Esophagus muscularis mucosa (tissue), 4 donors: Measurements from ENCODE around the gene MMP8. TPM values are rescaled to one million over a fixed set of nuclear protein-coding genes. Genes with fewer than 3 reads are reported as not detected.

ENCODE experiments used
- DNase-seq: peaks from one replicate; pipeline ENCODE4 v3.0.0-alpha.2; 2017; ENCODE audit errors: extremely low spot score
- H3K27ac ChIP-seq, 4 donors: fragments of 200-600 bp; sonication (generic); replicated peaks in 1 of 4; 1 replicate in 3 of 4; 2 replicates in 1 of 4; pipeline ENCODE4 v1.5.1; 2016 to 2019; ENCODE audit warnings: mild to moderate bottlenecking in 1 of 4
- H3K27me3 ChIP-seq, 4 donors: fragments of 200-600 bp; sonication (generic); one replicate each; pipeline versions ENCODE4 v1.5.1 to v1.6.0; 2016 to 2019
- H3K36me3 ChIP-seq, 4 donors: fragments of 200-600 bp; sonication (generic); one replicate each; pipeline ENCODE4 v1.5.1; 2016 to 2019
- H3K4me1 ChIP-seq, 4 donors: fragments of 200-600 bp; sonication (generic); one replicate each; pipeline ENCODE4 v1.5.1; 2016 to 2019
- H3K4me3 ChIP-seq, 4 donors: fragments of 200-600 bp; sonication (generic); 1 replicate in 2 of 4; 2 replicates in 2 of 4; pipeline ENCODE4 v1.5.1; 2016 to 2019; ENCODE audit warnings: mild to moderate bottlenecking in 4 of 4, moderate library complexity in 1 of 4
- H3K9me3 ChIP-seq, 4 donors: fragments of 200-600 bp; sonication (generic); 1 replicate in 3 of 4; 2 replicates in 1 of 4; pipeline ENCODE4 v1.5.1; 2016 to 2019
- EP300 ChIP-seq: sonication (generic); formaldehyde crosslinking; IDR thresholded peaks from one replicate; pipeline ENCODE4 v1.6.1; 2017; ENCODE audit warnings: antibody characterized with exemption
- POLR2A ChIP-seq: fragments of 450-650 bp; IDR thresholded peaks from one replicate; pipeline ENCODE4 v1.6.1; 2017; ENCODE audit warnings: antibody characterized with exemption, moderate library complexity, mild to moderate bottlenecking, low read depth
- POLR2AphosphoS5 ChIP-seq, 2 donors: sonication (generic); formaldehyde crosslinking; IDR thresholded peaks; one replicate each; pipeline ENCODE4 v1.6.1; 2017; ENCODE audit warnings: antibody characterized with exemption in 2 of 2
- WGBS: methylation state at CpG from one replicate; pipeline ENCODE4 v1.1.5; 2018; 5-methylcytosine and 5-hydroxymethylcytosine counted together
- intact Hi-C: fragments of 100-400 bp; cut with DNase I; formaldehyde crosslinking; loops from one replicate; pipeline ENCODE4 v1.15.1; 2023
- total RNA-seq, 4 donors: library from RNA; depleted of rRNA; stranded (reverse); fragments of >200 nt; gene quantifications; one replicate each; pipeline versions ENCODE4 v1.1.0 to v1.2.1, GENCODE V29; 2016
- TF ChIP-seq, protein P1 (sequence below), 3 experiments: fragments of 200-600 bp in 2 of 3; fragments of 450-650 bp in 1 of 3; sonication (generic) in 2 of 3; IDR thresholded peaks; one replicate each; pipeline ENCODE4 v1.5.1; 2017 to 2019; ENCODE audit warnings: antibody characterized with exemption in 3 of 3, mild to moderate bottlenecking in 2 of 3, moderate library complexity in 1 of 3

MMP8 gene
- total RNA-seq, 4 donors from 2014 or later, result 0.23 to 1.3 TPM; not detected in 2

- no peaks in the 10 kb centered on the region for H3K36me3 ChIP-seq
- WGBS, result 87% methylated on average over 13 of the region's 13 CpGs
- H3K9me3 ChIP-seq, result no peaks in the 10 kb centered on the region
- H3K27me3 ChIP-seq, result no peaks in the 10 kb centered on the region
- intact Hi-C loops, result loop anchor here (10.0 kb wide), 1 partner anchor 369 kb away; no protein-coding TSS in a partner anchor
- no peak overlapping the region for H3K4me3 ChIP-seq
- H3K4me1 ChIP-seq, result no peaks in the 10 kb centered on the region
- DNase-seq, result no peak
- H3K27ac ChIP-seq, result no peak overlapping the region
- TF ChIP-seq POLR2A (no peak), EP300 (no peak), POLR2AphosphoS5 (IDR thresholded peaks at IDR 0.05) (no peak)
- TF ChIP-seq, protein P1, sequence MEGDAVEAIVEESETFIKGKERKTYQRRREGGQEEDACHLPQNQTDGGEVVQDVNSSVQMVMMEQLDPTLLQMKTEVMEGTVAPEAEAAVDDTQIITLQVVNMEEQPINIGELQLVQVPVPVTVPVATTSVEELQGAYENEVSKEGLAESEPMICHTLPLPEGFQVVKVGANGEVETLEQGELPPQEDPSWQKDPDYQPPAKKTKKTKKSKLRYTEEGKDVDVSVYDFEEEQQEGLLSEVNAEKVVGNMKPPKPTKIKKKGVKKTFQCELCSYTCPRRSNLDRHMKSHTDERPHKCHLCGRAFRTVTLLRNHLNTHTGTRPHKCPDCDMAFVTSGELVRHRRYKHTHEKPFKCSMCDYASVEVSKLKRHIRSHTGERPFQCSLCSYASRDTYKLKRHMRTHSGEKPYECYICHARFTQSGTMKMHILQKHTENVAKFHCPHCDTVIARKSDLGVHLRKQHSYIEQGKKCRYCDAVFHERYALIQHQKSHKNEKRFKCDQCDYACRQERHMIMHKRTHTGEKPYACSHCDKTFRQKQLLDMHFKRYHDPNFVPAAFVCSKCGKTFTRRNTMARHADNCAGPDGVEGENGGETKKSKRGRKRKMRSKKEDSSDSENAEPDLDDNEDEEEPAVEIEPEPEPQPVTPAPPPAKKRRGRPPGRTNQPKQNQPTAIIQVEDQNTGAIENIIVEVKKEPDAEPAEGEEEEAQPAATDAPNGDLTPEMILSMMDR (IDR thresholded peaks at IDR 0.05), result no peak
Observed at GRCh38 chr11:102664001-102664752, 60.6 kb downstream of the MMP8 start.

DNA sequence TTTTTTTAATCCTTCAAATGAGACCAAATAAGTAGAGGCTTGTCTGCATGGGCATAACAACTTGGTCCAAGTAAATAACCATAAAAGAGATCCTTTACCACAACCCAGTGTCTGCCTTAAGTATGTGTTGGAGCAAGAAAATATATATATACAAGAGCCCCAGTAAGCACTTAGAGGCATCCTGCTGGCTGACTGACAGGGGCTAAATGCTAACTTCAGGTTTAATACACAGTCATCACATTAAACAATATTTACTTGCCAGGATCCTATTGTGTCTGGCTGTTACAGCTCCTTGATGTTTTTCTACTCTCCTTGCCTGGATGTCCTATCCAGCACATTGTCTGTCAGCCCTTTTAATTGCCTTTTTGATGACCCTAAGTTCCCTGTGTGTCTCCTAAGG is 62.1 kb downstream of the MMP8 start:
- no peaks in the 10 kb centered on the region for H3K36me3 ChIP-seq
- H3K27me3 ChIP-seq, result no peaks in the 10 kb centered on the region
- H3K4me3 ChIP-seq, result no peak overlapping the region
- no peak overlapping the region for H3K27ac ChIP-seq
- intact Hi-C loops, result loop anchor here (10.0 kb wide), 1 partner anchor 368 kb away; no protein-coding TSS in a partner anchor
- H3K4me1 ChIP-seq, result no peaks in the 10 kb centered on the region
- no peaks in the 10 kb centered on the region for H3K9me3 ChIP-seq
- no peak for TF ChIP-seq POLR2A
- TF ChIP-seq POLR2AphosphoS5 (IDR thresholded peaks at IDR 0.05), result no peak
- TF ChIP-seq EP300, result no peak
- TF ChIP-seq, protein P1 (IDR thresholded peaks at IDR 0.05), result no peak
- no peak for DNase-seq

Other genes with a start within 250 kb of the MMP8 start
- not detected for gene MMP7, start 194.2 kb downstream of the MMP8 start, total RNA-seq
- not detected for gene MMP20, start 99.6 kb downstream of the MMP8 start, total RNA-seq
- gene MMP27, start 19.2 kb downstream of the MMP8 start, total RNA-seq, result under 1 TPM in 2 of 4 donors, not detected in 2; 0.33 to 0.45 TPM
- not detected for gene MMP10, start 55.7 kb upstream of the MMP8 start, total RNA-seq
- gene MMP1, start 73.2 kb upstream of the MMP8 start, total RNA-seq, result under 1 TPM in 1 of 4 donors, not detected in 3; 0.17 TPM
- 1 to 10 TPM in 3 of 4 donors, under 1 TPM in 1; 0.32 to 7.5 (median 1.3) TPM for gene MMP3, start 118.7 kb upstream of the MMP8 start, total RNA-seq
- not detected for gene MMP12, start 150.0 kb upstream of the MMP8 start, total RNA-seq
- not detected for gene MMP13, start 230.8 kb upstream of the MMP8 start, total RNA-seq